Measurements from ENCODE around the gene TRAK1. TPM values are rescaled to one million over a fixed set of nuclear protein-coding genes. Genes with fewer than 3 reads are reported as not detected.

TRAK1 gene
- total and polyA plus RNA-seq, 10 of the 15 experiments (the other 5 are each of a cell fraction or from before 2014, with no cell fraction given), result 6.6 to 46.2 (median 23.7) TPM

- TF ChIP-seq CREM (IDR thresholded peaks at IDR 0.05; ENCODE audit: low read depth), result peak; percentile 51; the same call in 1 of the 2 replicates
- TF ChIP-seq, protein P1, sequence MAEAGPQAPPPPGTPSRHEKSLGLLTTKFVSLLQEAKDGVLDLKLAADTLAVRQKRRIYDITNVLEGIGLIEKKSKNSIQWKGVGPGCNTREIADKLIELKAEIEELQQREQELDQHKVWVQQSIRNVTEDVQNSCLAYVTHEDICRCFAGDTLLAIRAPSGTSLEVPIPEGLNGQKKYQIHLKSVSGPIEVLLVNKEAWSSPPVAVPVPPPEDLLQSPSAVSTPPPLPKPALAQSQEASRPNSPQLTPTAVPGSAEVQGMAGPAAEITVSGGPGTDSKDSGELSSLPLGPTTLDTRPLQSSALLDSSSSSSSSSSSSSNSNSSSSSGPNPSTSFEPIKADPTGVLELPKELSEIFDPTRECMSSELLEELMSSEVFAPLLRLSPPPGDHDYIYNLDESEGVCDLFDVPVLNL (IDR thresholded peaks at IDR 0.05; ENCODE audit: low read depth, low read length), result no peak
- TF ChIP-seq STAT1 (conservative IDR thresholded peaks at IDR 0.05), result no peak
- TF ChIP-seq, protein P2, sequence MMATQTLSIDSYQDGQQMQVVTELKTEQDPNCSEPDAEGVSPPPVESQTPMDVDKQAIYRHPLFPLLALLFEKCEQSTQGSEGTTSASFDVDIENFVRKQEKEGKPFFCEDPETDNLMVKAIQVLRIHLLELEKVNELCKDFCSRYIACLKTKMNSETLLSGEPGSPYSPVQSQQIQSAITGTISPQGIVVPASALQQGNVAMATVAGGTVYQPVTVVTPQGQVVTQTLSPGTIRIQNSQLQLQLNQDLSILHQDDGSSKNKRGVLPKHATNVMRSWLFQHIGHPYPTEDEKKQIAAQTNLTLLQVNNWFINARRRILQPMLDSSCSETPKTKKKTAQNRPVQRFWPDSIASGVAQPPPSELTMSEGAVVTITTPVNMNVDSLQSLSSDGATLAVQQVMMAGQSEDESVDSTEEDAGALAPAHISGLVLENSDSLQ (IDR thresholded peaks at IDR 0.05), result peak; percentile 65
- TF ChIP-seq, protein P3, sequence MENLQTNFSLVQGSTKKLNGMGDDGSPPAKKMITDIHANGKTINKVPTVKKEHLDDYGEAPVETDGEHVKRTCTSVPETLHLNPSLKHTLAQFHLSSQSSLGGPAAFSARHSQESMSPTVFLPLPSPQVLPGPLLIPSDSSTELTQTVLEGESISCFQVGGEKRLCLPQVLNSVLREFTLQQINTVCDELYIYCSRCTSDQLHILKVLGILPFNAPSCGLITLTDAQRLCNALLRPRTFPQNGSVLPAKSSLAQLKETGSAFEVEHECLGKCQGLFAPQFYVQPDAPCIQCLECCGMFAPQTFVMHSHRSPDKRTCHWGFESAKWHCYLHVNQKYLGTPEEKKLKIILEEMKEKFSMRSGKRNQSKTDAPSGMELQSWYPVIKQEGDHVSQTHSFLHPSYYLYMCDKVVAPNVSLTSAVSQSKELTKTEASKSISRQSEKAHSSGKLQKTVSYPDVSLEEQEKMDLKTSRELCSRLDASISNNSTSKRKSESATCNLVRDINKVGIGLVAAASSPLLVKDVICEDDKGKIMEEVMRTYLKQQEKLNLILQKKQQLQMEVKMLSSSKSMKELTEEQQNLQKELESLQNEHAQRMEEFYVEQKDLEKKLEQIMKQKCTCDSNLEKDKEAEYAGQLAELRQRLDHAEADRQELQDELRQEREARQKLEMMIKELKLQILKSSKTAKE (IDR thresholded peaks at IDR 0.05; ENCODE audit: low read depth, poor library complexity, severe bottlenecking), result peak; percentile 61
- TF ChIP-seq ETV6 (conservative IDR thresholded peaks at IDR 0.05 in 1 of 2, IDR thresholded peaks at IDR 0.05 in 1 of 2; ENCODE audit: borderline replicate concordance in 1 of 2, low read depth in 1 of 2), result peak in 1 of 2 experiments; percentile 70; a peak in 1 of 4 replicates
- TF ChIP-seq TCF7 (IDR thresholded peaks at IDR 0.05; ENCODE audit: borderline replicate concordance), result peak; percentile 45; the same call in 1 of the 2 replicates
- peak; percentile 66 to 72 for TF ChIP-seq IKZF2 (IDR thresholded peaks at IDR 0.05)
- no peak for TF ChIP-seq USF1 (IDR thresholded peaks at IDR 0.05; ENCODE audit: borderline replicate concordance, extremely low read length, insufficient read depth, low read depth, low read length)
- no peak for TF ChIP-seq ZNF592 (IDR thresholded peaks at IDR 0.05)
- peak; percentile 51 to 91; a peak in 3 of 4 replicates for TF ChIP-seq EP300 (IDR thresholded peaks at IDR 0.05; ENCODE audit: borderline replicate concordance in 1 of 2, control insufficient read depth in 1 of 2, low read depth in 2 of 2, low read length in 2 of 2)
- TF ChIP-seq MEF2B (IDR thresholded peaks at IDR 0.05; ENCODE audit: partially characterized antibody, poor library complexity, severe bottlenecking), result peak; percentile 76
- TF ChIP-seq, protein P4, sequence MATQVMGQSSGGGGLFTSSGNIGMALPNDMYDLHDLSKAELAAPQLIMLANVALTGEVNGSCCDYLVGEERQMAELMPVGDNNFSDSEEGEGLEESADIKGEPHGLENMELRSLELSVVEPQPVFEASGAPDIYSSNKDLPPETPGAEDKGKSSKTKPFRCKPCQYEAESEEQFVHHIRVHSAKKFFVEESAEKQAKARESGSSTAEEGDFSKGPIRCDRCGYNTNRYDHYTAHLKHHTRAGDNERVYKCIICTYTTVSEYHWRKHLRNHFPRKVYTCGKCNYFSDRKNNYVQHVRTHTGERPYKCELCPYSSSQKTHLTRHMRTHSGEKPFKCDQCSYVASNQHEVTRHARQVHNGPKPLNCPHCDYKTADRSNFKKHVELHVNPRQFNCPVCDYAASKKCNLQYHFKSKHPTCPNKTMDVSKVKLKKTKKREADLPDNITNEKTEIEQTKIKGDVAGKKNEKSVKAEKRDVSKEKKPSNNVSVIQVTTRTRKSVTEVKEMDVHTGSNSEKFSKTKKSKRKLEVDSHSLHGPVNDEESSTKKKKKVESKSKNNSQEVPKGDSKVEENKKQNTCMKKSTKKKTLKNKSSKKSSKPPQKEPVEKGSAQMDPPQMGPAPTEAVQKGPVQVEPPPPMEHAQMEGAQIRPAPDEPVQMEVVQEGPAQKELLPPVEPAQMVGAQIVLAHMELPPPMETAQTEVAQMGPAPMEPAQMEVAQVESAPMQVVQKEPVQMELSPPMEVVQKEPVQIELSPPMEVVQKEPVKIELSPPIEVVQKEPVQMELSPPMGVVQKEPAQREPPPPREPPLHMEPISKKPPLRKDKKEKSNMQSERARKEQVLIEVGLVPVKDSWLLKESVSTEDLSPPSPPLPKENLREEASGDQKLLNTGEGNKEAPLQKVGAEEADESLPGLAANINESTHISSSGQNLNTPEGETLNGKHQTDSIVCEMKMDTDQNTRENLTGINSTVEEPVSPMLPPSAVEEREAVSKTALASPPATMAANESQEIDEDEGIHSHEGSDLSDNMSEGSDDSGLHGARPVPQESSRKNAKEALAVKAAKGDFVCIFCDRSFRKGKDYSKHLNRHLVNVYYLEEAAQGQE (IDR thresholded peaks at IDR 0.05; ENCODE audit: low read depth, low read length), result no peak
- TF ChIP-seq CBX5 (IDR thresholded peaks at IDR 0.05; ENCODE audit: low read depth), result peak; percentile 40; the same call in 1 of the 2 replicates
- TF ChIP-seq POU2F2 (IDR thresholded peaks at IDR 0.05; ENCODE audit: borderline replicate concordance, low read depth, low read length), result peak; percentile 56; the same call in 1 of the 3 replicates
These were observed 23.8 kb upstream of the TRAK1 start (continued) for GRCh38 chr3:42067326-42067725.

Measured in GM12878 (cell line).